CD14-positive monocyte (primary cell): ENCODE results near the gene RPS6KB2. TPM values are rescaled to one million over a fixed set of nuclear protein-coding genes. Genes with fewer than 3 reads are reported as not detected.

Experiments
- DNase-seq, 3 donors: peaks; one replicate each; pipeline ENCODE4 v3.0.0-alpha.2; 2011 to 2022
- H2AFZ ChIP-seq: 2 replicates; pipeline ENCODE4 v1.6.0; 2012; ENCODE audit warnings: mild to moderate bottlenecking, low read depth, low read length, inconsistent platforms; ENCODE audit not compliant: insufficient read depth, poor library complexity, severe bottlenecking
- H3K27ac ChIP-seq, 2 donors: 1 replicate in 1 of 2; 2 replicates in 1 of 2; pipeline ENCODE4 v1.5.1; 2012 to 2013; ENCODE audit warnings: low read length in 2 of 2, control low read depth in 1 of 2, inconsistent platforms in 1 of 2, low read depth in 1 of 2, mild to moderate bottlenecking in 1 of 2
- H3K27me3 ChIP-seq, 2 donors: one replicate each; pipeline versions ENCODE4 v1.6.0 to v1.6.1; 2011 to 2013; ENCODE audit warnings: low read length in 2 of 2; ENCODE audit not compliant: control insufficient read depth in 2 of 2, insufficient read depth in 2 of 2
- H3K36me3 ChIP-seq, 2 donors: replicated peaks in 1 of 2; 1 replicate in 1 of 2; 2 replicates in 1 of 2; pipeline versions ENCODE4 v1.5.1 to v1.6.1; 2012 to 2013; ENCODE audit warnings: low read length in 2 of 2, control low read depth in 1 of 2, inconsistent platforms in 1 of 2, mild to moderate bottlenecking in 1 of 2; ENCODE audit not compliant: insufficient read depth in 2 of 2, control insufficient read depth in 1 of 2
- H3K4me1 ChIP-seq, 2 donors: 1 replicate in 1 of 2; 2 replicates in 1 of 2; pipeline versions ENCODE4 v1.5.1 to v1.6.1; 2012 to 2013; ENCODE audit warnings: low read length in 2 of 2, control low read depth in 1 of 2, inconsistent platforms in 1 of 2, mild to moderate bottlenecking in 1 of 2, moderate library complexity in 1 of 2; ENCODE audit not compliant: insufficient read depth in 2 of 2, control insufficient read depth in 1 of 2
- H3K4me2 ChIP-seq: replicated peaks from 2 replicates; pipeline ENCODE3; 2012; ENCODE audit warnings: low read length, moderate library complexity, mild to moderate bottlenecking; ENCODE audit not compliant: poor library complexity, severe bottlenecking; ENCODE audit errors: extremely low read depth
- H3K4me3 ChIP-seq, 3 experiments: fragments of 200-600 bp in 1 of 3; sonication (generic) in 1 of 3; replicated peaks in 1 of 3; 1 replicate in 2 of 3; 2 replicates in 1 of 3; pipeline ENCODE4 v1.5.1; 2011 to 2013; ENCODE audit warnings: low read length in 3 of 3, mild to moderate bottlenecking in 3 of 3, control low read depth in 2 of 3, low read depth in 2 of 3, inconsistent platforms in 1 of 3, moderate library complexity in 1 of 3
- H3K79me2 ChIP-seq: 2 replicates; pipeline ENCODE4 v1.6.0; 2012; ENCODE audit warnings: mild to moderate bottlenecking, control low read depth, inconsistent platforms, low read length, moderate library complexity; ENCODE audit not compliant: insufficient read depth
- H3K9ac ChIP-seq: 2 replicates; pipeline ENCODE4 v1.6.0; 2017; ENCODE audit warnings: low read length, mild to moderate bottlenecking; ENCODE audit not compliant: insufficient read depth, poor library complexity, severe bottlenecking
- H3K9me3 ChIP-seq, 2 donors: replicated peaks in 1 of 2; 1 replicate in 1 of 2; 2 replicates in 1 of 2; pipeline versions ENCODE4 v1.5.1 to v1.6.1; 2012 to 2013; ENCODE audit warnings: low read length in 2 of 2, control low read depth in 1 of 2; ENCODE audit not compliant: control insufficient read depth in 1 of 2, insufficient read depth in 1 of 2
- H4K20me1 ChIP-seq: 2 replicates; pipeline ENCODE4 v1.6.0; 2012; ENCODE audit warnings: mild to moderate bottlenecking, low read length, control low read depth, moderate library complexity; ENCODE audit not compliant: insufficient read depth
- H3K27ac Mint-ChIP-seq, 7 donors: one replicate each; pipeline ENCODE4 v1.8.0; 2020; ENCODE audit warnings: mild to moderate bottlenecking in 7 of 7, mixed read lengths in 7 of 7, moderate library complexity in 6 of 7, inconsistent platforms in 2 of 7
- H3K27me3 Mint-ChIP-seq, 3 donors: one replicate each; pipeline ENCODE4 v1.8.0; 2021 to 2022; ENCODE audit warnings: low read depth in 3 of 3, mild to moderate bottlenecking in 3 of 3, mixed read lengths in 3 of 3, moderate library complexity in 3 of 3, inconsistent platforms in 1 of 3
- H3K36me3 Mint-ChIP-seq, 2 donors: one replicate each; pipeline ENCODE4 v1.8.0; 2020; ENCODE audit warnings: mixed read lengths in 2 of 2, inconsistent platforms in 1 of 2, mild to moderate bottlenecking in 1 of 2
- H3K4me1 Mint-ChIP-seq: one replicate; pipeline ENCODE4 v1.8.0; 2020; ENCODE audit warnings: mild to moderate bottlenecking, mixed read lengths
- H3K4me3 Mint-ChIP-seq, 2 donors: one replicate each; pipeline ENCODE4 v1.8.0; 2020; ENCODE audit warnings: mild to moderate bottlenecking in 2 of 2, mixed read lengths in 2 of 2, moderate library complexity in 1 of 2
- H3K9me3 Mint-ChIP-seq, 7 donors: one replicate each; pipeline ENCODE4 v1.8.0; 2020 to 2022; ENCODE audit warnings: mixed read lengths in 7 of 7, mild to moderate bottlenecking in 6 of 7, moderate library complexity in 6 of 7, inconsistent platforms in 2 of 7
- WGBS: methylation state at CpG from one replicate; pipeline ENCODE4 v1.1.5; 2013; ENCODE audit warnings: missing lambda C conversion rate; ENCODE audit not compliant: insufficient coverage; 5-methylcytosine and 5-hydroxymethylcytosine counted together
- intact Hi-C, 2 donors: fragments of 100-400 bp; cut with micrococcal nuclease; formaldehyde crosslinking; loops; one replicate each; pipeline versions ENCODE4 v1.15.0 to v1.15.1; 2023
- polyA plus RNA-seq, 3 donors: library from polyadenylated mRNA; depleted of rRNA in 1 of 3; unstranded in 2 of 3; stranded (reverse) in 1 of 3; fragments of 300-500 nt in 2 of 3; fragments of >200 nt in 1 of 3; fragmentation: Illumina TruSeq in 2 of 3; gene quantifications; 1 replicate in 2 of 3; 2 replicates in 1 of 3; pipeline ENCODE4 v1.2.3, GENCODE V29; 2012 to 2021
- TF ChIP-seq, protein P1 (sequence below): fragments of 200-600 bp; IDR thresholded peaks from one replicate; pipeline ENCODE4 v1.8.0; 2022; ENCODE audit warnings: antibody characterized with exemption, mild to moderate bottlenecking

Gene RPS6KB2
- polyA plus RNA-seq, 3 donors = 51.6 to 101 (median 53.8) TPM

DNA sequence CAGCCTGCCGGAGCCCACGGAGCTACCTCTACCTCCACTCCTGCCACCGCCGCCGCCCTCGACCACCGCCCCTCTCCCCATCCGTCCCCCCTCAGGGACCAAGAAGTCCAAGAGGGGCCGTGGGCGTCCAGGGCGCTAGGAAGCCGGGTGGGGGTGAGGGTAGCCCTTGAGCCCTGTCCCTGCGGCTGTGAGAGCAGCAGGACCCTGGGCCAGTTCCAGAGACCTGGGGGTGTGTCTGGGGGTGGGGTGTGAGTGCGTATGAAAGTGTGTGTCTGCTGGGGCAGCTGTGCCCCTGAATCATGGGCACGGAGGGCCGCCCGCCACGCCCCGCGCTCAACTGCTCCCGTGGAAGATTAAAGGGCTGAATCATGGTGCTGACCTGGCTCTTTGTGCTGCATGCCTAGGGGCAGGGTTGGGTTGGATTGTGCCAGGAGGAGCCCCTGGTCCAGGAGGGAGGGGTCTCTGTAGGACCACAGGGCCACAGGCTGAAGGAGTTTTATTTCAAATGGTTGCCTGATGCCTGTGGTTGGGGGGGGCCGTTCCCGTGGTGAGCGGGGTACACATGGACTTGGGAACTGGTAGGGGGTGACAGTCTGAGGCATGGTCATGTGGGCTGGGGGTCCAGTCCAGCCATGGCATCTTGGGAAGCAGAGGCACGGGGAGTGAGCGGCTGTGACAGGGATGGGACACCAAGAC, 6.9 kb downstream of the RPS6KB2 start:
- H3K4me1 Mint-ChIP-seq = peaks cover 22% of the 10 kb centered on the region
- Histone ChIP-seq H3K4me1 (peaks cover 14 to 25% of the 10 kb centered on the region in 2 donors), H3K27me3 (no peaks in the 10 kb centered on the region), H3K9ac (peak overlapping the region; percentile 4), H3K36me3 (peaks cover 50 to 84% of the 10 kb centered on the region in 2 donors), H2AFZ (no peak overlapping the region), H3K4me2 (no peak overlapping the region), H3K9me3 (no peaks in the 10 kb centered on the region), H3K4me3 (no peak overlapping the region), H3K27ac (no peak overlapping the region), H4K20me1 (peaks cover 63% of the 10 kb centered on the region), H3K79me2 (no peaks in the 10 kb centered on the region)
- peaks cover 50 to 66% of the 10 kb centered on the region in 2 donors for H3K36me3 Mint-ChIP-seq
- no peaks in the 10 kb centered on the region for H3K9me3 Mint-ChIP-seq
- H3K27ac Mint-ChIP-seq = peak overlapping the region in 1 of 7 donors; percentile 77
- no peak for DNase-seq
- peak overlapping the region in 1 of 2 donors; percentile 47 for H3K4me3 Mint-ChIP-seq
- TF ChIP-seq, protein P1, sequence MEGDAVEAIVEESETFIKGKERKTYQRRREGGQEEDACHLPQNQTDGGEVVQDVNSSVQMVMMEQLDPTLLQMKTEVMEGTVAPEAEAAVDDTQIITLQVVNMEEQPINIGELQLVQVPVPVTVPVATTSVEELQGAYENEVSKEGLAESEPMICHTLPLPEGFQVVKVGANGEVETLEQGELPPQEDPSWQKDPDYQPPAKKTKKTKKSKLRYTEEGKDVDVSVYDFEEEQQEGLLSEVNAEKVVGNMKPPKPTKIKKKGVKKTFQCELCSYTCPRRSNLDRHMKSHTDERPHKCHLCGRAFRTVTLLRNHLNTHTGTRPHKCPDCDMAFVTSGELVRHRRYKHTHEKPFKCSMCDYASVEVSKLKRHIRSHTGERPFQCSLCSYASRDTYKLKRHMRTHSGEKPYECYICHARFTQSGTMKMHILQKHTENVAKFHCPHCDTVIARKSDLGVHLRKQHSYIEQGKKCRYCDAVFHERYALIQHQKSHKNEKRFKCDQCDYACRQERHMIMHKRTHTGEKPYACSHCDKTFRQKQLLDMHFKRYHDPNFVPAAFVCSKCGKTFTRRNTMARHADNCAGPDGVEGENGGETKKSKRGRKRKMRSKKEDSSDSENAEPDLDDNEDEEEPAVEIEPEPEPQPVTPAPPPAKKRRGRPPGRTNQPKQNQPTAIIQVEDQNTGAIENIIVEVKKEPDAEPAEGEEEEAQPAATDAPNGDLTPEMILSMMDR = no peak
- no peaks in the 10 kb centered on the region for H3K27me3 Mint-ChIP-seq
- intact Hi-C loops = no loop called here
- WGBS = 73% methylated on average over 15 of the region's 26 CpGs

DNA sequence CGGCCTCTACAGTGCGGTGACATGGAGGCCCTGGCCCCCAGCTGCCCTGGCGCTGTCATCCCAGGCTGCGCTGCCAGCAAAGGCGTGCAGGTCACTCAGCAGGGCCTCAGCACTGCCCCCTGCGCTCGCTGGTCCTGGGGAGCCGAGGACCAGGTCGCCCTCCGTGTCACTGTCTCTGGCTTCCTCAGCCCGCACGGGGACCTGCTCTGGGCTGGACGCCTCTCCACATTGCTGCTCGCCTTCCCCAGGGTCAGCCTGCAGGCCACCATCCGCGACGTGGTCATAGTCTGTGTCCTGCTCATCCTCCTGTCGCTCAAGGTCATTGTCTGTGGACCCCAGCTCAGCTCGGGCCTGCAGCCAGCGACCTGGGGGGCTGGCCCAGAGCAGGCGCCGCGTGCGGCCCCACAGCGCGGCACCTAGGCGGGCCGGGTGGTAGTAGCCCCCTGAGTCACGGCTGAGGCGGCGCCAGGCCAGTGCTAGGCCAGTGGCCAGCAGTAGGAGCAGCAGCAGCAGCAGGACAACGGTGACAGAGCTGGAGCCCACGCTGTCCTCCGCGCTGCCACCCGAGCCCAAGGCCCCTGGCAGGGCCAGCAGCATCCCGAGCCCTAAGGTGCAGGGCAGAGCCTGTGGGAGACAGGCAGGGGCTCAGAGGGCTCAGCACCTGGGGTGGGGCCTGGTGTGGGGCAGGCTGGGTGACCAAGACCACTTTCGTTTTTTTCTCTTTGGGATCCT, 7.6 kb downstream of the RPS6KB2 start:
- H3K9me3 Mint-ChIP-seq = no peaks in the 10 kb centered on the region
- Histone ChIP-seq H3K4me3 (no peak overlapping the region), H3K27me3 (no peaks in the 10 kb centered on the region), H3K9me3 (no peaks in the 10 kb centered on the region), H4K20me1 (peaks cover 70% of the 10 kb centered on the region), H3K36me3 (peaks cover 53 to 85% of the 10 kb centered on the region in 2 donors), H2AFZ (no peak overlapping the region), H3K4me2 (no peak overlapping the region), H3K4me1 (peaks cover 14 to 32% of the 10 kb centered on the region in 2 donors), H3K9ac (peak overlapping the region; percentile 4), H3K27ac (no peak overlapping the region), H3K79me2 (no peaks in the 10 kb centered on the region)
- TF ChIP-seq, protein P1 = no peak
- peaks cover 29% of the 10 kb centered on the region for H3K4me1 Mint-ChIP-seq
- 91% methylated on average over 38 of the region's 38 CpGs for WGBS
- H3K27me3 Mint-ChIP-seq = no peaks in the 10 kb centered on the region
- H3K4me3 Mint-ChIP-seq = peak overlapping the region in 1 of 2 donors; percentile 24
- no peak overlapping the region for H3K27ac Mint-ChIP-seq
- DNase-seq = no peak
- peaks cover 46 to 64% of the 10 kb centered on the region in 2 donors for H3K36me3 Mint-ChIP-seq
- intact Hi-C loops = no loop called here
